HEK293 (cell line): Measurements from ENCODE around the gene FBXO40.

Experiments used
- CTCF ChIA-PET: fragments of 350-600 bp; formaldehyde crosslinking; extraction: SDS; loops from one replicate; lab custom pipeline; 2021; ENCODE audit warnings: antibody characterized with exemption; lab: Yijun Ruan, JAX
- POLR2A ChIA-PET: fragments of 300-600 bp; formaldehyde crosslinking; extraction: SDS; loops from one replicate; lab custom pipeline; 2020; ENCODE audit warnings: antibody characterized with exemption, inconsistent platforms; lab: Yijun Ruan, JAX
- H3K27ac ChIP-seq: fragments of 200-500 bp; sonication (Bioruptor generic); 2 replicates; pipeline ENCODE4 v1.5.1; 2014; ENCODE audit warnings: low read depth, low read length, control low read depth, inconsistent platforms; ENCODE audit errors: extremely low read depth
- H3K36me3 ChIP-seq, 2 experiments: fragments of 200-500 bp in 1 of 2; sonication (Bioruptor generic) in 1 of 2; 1 replicate in 1 of 2; 2 replicates in 1 of 2; pipeline ENCODE4 v1.5.1; 2014 to 2017; ENCODE audit warnings: inconsistent platforms in 2 of 2, low read length in 2 of 2; ENCODE audit not compliant: control insufficient read depth in 2 of 2, insufficient read depth in 1 of 2
- H3K4me1 ChIP-seq: fragments of 200-500 bp; sonication (Bioruptor generic); 2 replicates; pipeline ENCODE4 v1.5.1; 2014; ENCODE audit warnings: mild to moderate bottlenecking, low read length, inconsistent platforms; ENCODE audit not compliant: control insufficient read depth, insufficient read depth
- H3K4me3 ChIP-seq: 2 replicates; pipeline ENCODE4 v1.5.1; 2011; ENCODE audit warnings: low read depth, mild to moderate bottlenecking, control low read depth, low read length, moderate library complexity
- H3K9me3 ChIP-seq: fragments of 200-500 bp; sonication (Bioruptor generic); 2 replicates; pipeline ENCODE4 v1.5.1; 2014; ENCODE audit warnings: low read depth, low read length, inconsistent platforms; ENCODE audit not compliant: control insufficient read depth, insufficient read depth
- GLIS1 ChIP-seq: fragments of 450-650 bp; formaldehyde crosslinking; IDR thresholded peaks from 2 replicates; pipeline ENCODE4 v1.5.1; 2016; ENCODE audit warnings: missing biosample characterization, missing genetic modification characterization
- PRDM10 ChIP-seq: fragments of 450-650 bp; formaldehyde crosslinking; IDR thresholded peaks from 2 replicates; pipeline ENCODE4 v1.5.1; 2016; ENCODE audit warnings: missing biosample characterization, missing genetic modification characterization
- TCF7L2 ChIP-seq: IDR thresholded peaks from 2 replicates; pipeline ENCODE4 v1.6.1; 2011; ENCODE audit warnings: low read depth, mild to moderate bottlenecking, inconsistent platforms, low read length, moderate library complexity, borderline replicate concordance
- ZBTB44 ChIP-seq: fragments of 450-650 bp; IDR thresholded peaks from 2 replicates; pipeline ENCODE4 v1.5.1; 2018; ENCODE audit warnings: missing biosample characterization, mild to moderate bottlenecking, missing genetic modification characterization
- ZBTB7A ChIP-seq: fragments of 450-650 bp; formaldehyde crosslinking; IDR thresholded peaks from 2 replicates; pipeline ENCODE4 v1.5.1; 2016; ENCODE audit warnings: low read depth, missing biosample characterization, missing genetic modification characterization
- ZFP69B ChIP-seq: fragments of 450-650 bp; formaldehyde crosslinking; IDR thresholded peaks from 2 replicates; pipeline ENCODE4 v1.5.1; 2016; ENCODE audit warnings: missing biosample characterization, missing genetic modification characterization
- ZNF146 ChIP-seq: fragments of 450-650 bp; formaldehyde crosslinking; IDR thresholded peaks from 2 replicates; pipeline ENCODE4 v1.5.1; 2016; ENCODE audit warnings: missing biosample characterization, missing genetic modification characterization
- ZNF24 ChIP-seq: fragments of 450-650 bp; formaldehyde crosslinking; IDR thresholded peaks from 2 replicates; pipeline ENCODE4 v1.5.1; 2016; ENCODE audit warnings: missing biosample characterization, missing genetic modification characterization
- ZNF341 ChIP-seq: fragments of 450-650 bp; formaldehyde crosslinking; IDR thresholded peaks from 2 replicates; pipeline ENCODE4; 2016; ENCODE audit warnings: low read depth, missing biosample characterization, missing genetic modification characterization
- ZNF398 ChIP-seq: fragments of 450-650 bp; formaldehyde crosslinking; IDR thresholded peaks from 2 replicates; pipeline ENCODE4 v1.5.1; 2017; ENCODE audit warnings: missing biosample characterization, missing genetic modification characterization
- ZNF48 ChIP-seq: fragments of 450-650 bp; formaldehyde crosslinking; IDR thresholded peaks from 2 replicates; pipeline ENCODE4 v1.5.1; 2016; ENCODE audit warnings: missing biosample characterization, missing genetic modification characterization
- ZNF596 ChIP-seq: fragments of 450-650 bp; IDR thresholded peaks from 2 replicates; pipeline ENCODE4 v1.5.0; 2018; ENCODE audit warnings: missing biosample characterization, mild to moderate bottlenecking, missing genetic modification characterization, moderate library complexity
- ZNF624 ChIP-seq: fragments of 450-650 bp; formaldehyde crosslinking; IDR thresholded peaks from 2 replicates; pipeline ENCODE4 v1.5.1; 2017; ENCODE audit warnings: missing biosample characterization, missing genetic modification characterization
- ZNF639 ChIP-seq: fragments of 450-650 bp; formaldehyde crosslinking; IDR thresholded peaks from 2 replicates; pipeline ENCODE4 v1.5.1; 2016; ENCODE audit warnings: missing biosample characterization, missing genetic modification characterization
- ZNF664 ChIP-seq: fragments of 450-650 bp; formaldehyde crosslinking; IDR thresholded peaks from 2 replicates; pipeline ENCODE4 v1.5.1; 2016; ENCODE audit warnings: missing biosample characterization, missing genetic modification characterization
- ZSCAN18 ChIP-seq: fragments of 450-650 bp; formaldehyde crosslinking; IDR thresholded peaks from 2 replicates; pipeline ENCODE4 v1.5.1; 2016; ENCODE audit warnings: missing biosample characterization, missing genetic modification characterization

The FBXO40 gene

GRCh38 chr3:121662742-121663141, 69.6 kb downstream of the FBXO40 start:
- Histone ChIP-seq H3K4me3 (no peak overlapping the region), H3K4me1 (no peaks in the 10 kb centered on the region), H3K36me3 (peaks cover 4 to 60% of the 10 kb centered on the region in 2 experiments; a peak in 2 of 3 replicates), H3K9me3 (no peaks in the 10 kb centered on the region), H3K27ac (no peak overlapping the region)
- ChIA-PET CTCF (no interaction called here), POLR2A (interaction anchor here (0.6 kb wide), 1 partner anchor 758 kb away, joined by 6 read pairs; no protein-coding TSS in a partner anchor)
- TF ChIP-seq ZBTB7A (tag by site-specific recombination), result no peak
- no peak for TF ChIP-seq ZSCAN18
- TF ChIP-seq ZNF48 (tag by site-specific recombination), result no peak
- TF ChIP-seq TCF7L2, result no peak
- no peak for TF ChIP-seq ZNF664
- TF ChIP-seq ZNF596 (tag by site-specific recombination), result no peak
- no peak for TF ChIP-seq ZNF639 (tag by site-specific recombination)
- TF ChIP-seq ZNF624, result no peak
- no peak for TF ChIP-seq ZNF146
- no peak for TF ChIP-seq ZBTB44 (tag by site-specific recombination)
- TF ChIP-seq ZFP69B (tag by site-specific recombination), result no peak
- no peak for TF ChIP-seq ZNF398
- no peak for TF ChIP-seq ZNF24 (tag by site-specific recombination)
- no peak for TF ChIP-seq GLIS1 (tag by site-specific recombination)
- TF ChIP-seq ZNF341 (tag by site-specific recombination), result no peak
- no peak for TF ChIP-seq PRDM10 (tag by site-specific recombination)
